Stomach (tissue), 9 donors: ENCODE measurements around the gene CD300H. TPM values are rescaled to one million over a fixed set of nuclear protein-coding genes. Genes with fewer than 3 reads are reported as not detected.

Experiments
- DNase-seq, 2 donors: peaks; one replicate each; pipeline versions ENCODE4 v3.0.0 to v3.0.0-alpha.2; 2013 to 2019
- H3K27ac ChIP-seq, 5 donors: fragments of 200-600 bp in 4 of 5; sonication (generic) in 4 of 5; one replicate each; pipeline ENCODE4 v1.5.1; 2013 to 2019; ENCODE audit warnings: mild to moderate bottlenecking in 1 of 5, moderate library complexity in 1 of 5
- H3K27me3 ChIP-seq, 3 donors: fragments of 200-600 bp; sonication (generic); one replicate each; pipeline ENCODE4 v1.5.1; 2017 to 2019; ENCODE audit warnings: mixed run types in 1 of 3
- H3K36me3 ChIP-seq, 4 donors: fragments of 200-600 bp; sonication (generic); 1 replicate in 3 of 4; 2 replicates in 1 of 4; pipeline ENCODE4 v1.5.1; 2016 to 2019
- H3K4me1 ChIP-seq, 4 donors: fragments of 200-600 bp; sonication (generic); one replicate each; pipeline ENCODE4 v1.5.1; 2016 to 2019
- H3K4me3 ChIP-seq, 4 donors: fragments of 200-600 bp; sonication (generic) in 3 of 4; one replicate each; pipeline ENCODE4 v1.5.1; 2016 to 2019; ENCODE audit warnings: mild to moderate bottlenecking in 1 of 4
- H3K9me3 ChIP-seq, 4 donors: fragments of 200-600 bp; sonication (generic); one replicate each; pipeline ENCODE4 v1.5.1; 2016 to 2019
- EP300 ChIP-seq: sonication (generic); formaldehyde crosslinking; IDR thresholded peaks from one replicate; pipeline ENCODE4 v1.6.1; 2017; ENCODE audit warnings: antibody characterized with exemption
- POLR2A ChIP-seq, 4 donors: fragments of 450-650 bp; IDR thresholded peaks; one replicate each; pipeline ENCODE4 v1.6.1; 2016; ENCODE audit warnings: antibody characterized with exemption in 4 of 4, control low read depth in 2 of 4, mild to moderate bottlenecking in 1 of 4, moderate library complexity in 1 of 4
- POLR2AphosphoS5 ChIP-seq, 3 donors: sonication (generic); formaldehyde crosslinking; IDR thresholded peaks; one replicate each; pipeline ENCODE4 v1.6.1; 2016; ENCODE audit warnings: antibody characterized with exemption in 3 of 3
- WGBS, 5 donors: extraction: QIAGEN DNeasy Blood & Tissue Kit in 3 of 5; methylation state at CpG; one replicate each; pipeline versions ENCODE4 v1.1.5 to v1.1.7; 2013 to 2018; 5-methylcytosine and 5-hydroxymethylcytosine counted together
- intact Hi-C: fragments of 100-400 bp; cut with DNase I; formaldehyde crosslinking; loops from one replicate; pipeline ENCODE4 v1.15.1; 2023; ENCODE audit warnings: low total_unique reads
- polyA plus RNA-seq, 3 donors: library from polyadenylated mRNA; stranded (reverse); fragments of 200-250 nt; gene quantifications; one replicate each; pipeline ENCODE4 v1.2.3, GENCODE V29; 2013
- total RNA-seq, 5 donors: library from RNA; depleted of rRNA; stranded (reverse); fragments of >200 nt; gene quantifications; one replicate each; pipeline versions ENCODE4 v1.1.0 to v1.2.3, GENCODE V29; 2014 to 2016
- TF ChIP-seq, protein P1 (sequence below), 7 experiments: fragments of 450-650 bp in 4 of 7; fragments of 200-600 bp in 3 of 7; sonication (generic) in 3 of 7; IDR thresholded peaks; one replicate each; pipeline ENCODE4 v1.5.1; 2016 to 2019; ENCODE audit warnings: antibody characterized with exemption in 7 of 7, control low read depth in 2 of 7, mild to moderate bottlenecking in 1 of 7
- donor health status: healthy with polysubstance abuse.
- donor health status: Bipolar disorder and iron deficiency.
- donor health status: healthy.

Gene CD300H
- total and polyA plus RNA-seq, 8 donors, result not detected

DNA sequence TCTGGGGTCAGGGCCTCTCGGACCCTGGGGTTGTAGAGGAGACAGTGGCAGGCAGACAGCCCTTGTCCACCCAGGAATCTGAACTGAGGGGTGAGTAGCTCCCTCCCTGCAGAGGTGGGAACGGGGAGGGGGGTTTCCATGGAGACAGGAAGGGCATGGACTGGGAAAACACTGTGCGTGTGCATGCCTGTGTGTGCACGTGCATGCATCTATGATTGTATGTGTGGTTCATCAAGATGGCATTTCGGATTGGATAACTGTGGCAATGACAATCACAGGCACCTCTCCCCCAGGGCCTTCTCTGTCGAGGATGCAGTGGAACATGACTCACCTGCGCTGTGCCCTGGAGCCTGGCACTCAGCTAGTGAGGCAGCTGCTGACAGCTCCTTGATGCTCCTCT is 15.3 kb downstream of the CD300H start:
- peak in 1 of 2 donors; percentile 20 for DNase-seq
- intact Hi-C loops, result no loop called here
- no peak overlapping the region for H3K4me3 ChIP-seq
- peaks cover 0 to 28% (median 0%) of the 10 kb centered on the region in 3 donors for H3K27me3 ChIP-seq
- H3K27ac ChIP-seq, result no peak overlapping the region
- H3K4me1 ChIP-seq, result no peaks in the 10 kb centered on the region
- no peak for TF ChIP-seq POLR2A (IDR thresholded peaks at IDR 0.05)
- 35 to 56% (median 45%) methylated on average over 7 of the region's 7 CpGs for WGBS, 5 donors
- no peaks in the 10 kb centered on the region for H3K36me3 ChIP-seq
- no peaks in the 10 kb centered on the region for H3K9me3 ChIP-seq

DNA sequence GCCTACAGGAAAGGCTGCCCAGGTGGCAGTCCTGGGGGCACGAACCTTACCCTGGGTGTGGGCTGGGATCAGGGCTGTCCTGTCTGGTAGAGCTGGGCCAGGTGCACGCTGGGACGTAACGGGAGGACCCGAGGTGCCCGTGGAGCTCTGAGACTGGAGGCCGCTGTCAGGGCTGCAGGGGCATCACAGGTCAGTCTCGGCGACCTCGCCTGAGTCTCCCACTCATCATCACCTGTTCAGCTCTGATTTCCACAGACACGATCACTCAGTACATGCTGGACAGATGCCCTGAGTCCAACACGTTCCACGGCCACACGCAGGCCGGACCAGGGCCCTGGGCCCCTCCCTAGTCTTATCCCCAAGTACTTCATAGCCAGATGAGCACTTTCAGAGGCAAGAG is 16.7 kb downstream of the CD300H start:
- DNase-seq, result no peak
- no peaks in the 10 kb centered on the region for H3K4me1 ChIP-seq
- H3K4me3 ChIP-seq, result no peak overlapping the region
- peaks cover 0 to 28% (median 0%) of the 10 kb centered on the region in 3 donors for H3K27me3 ChIP-seq
- H3K9me3 ChIP-seq, result no peaks in the 10 kb centered on the region
- H3K27ac ChIP-seq, result no peak overlapping the region
- WGBS, 5 donors, result 74 to 87% (median 81%) methylated on average over 14 to 15 of the region's 15 CpGs
- TF ChIP-seq EP300 (no peak), POLR2AphosphoS5 (IDR thresholded peaks at IDR 0.05) (no peak), POLR2A (IDR thresholded peaks at IDR 0.05) (no peak)
- TF ChIP-seq, protein P1, sequence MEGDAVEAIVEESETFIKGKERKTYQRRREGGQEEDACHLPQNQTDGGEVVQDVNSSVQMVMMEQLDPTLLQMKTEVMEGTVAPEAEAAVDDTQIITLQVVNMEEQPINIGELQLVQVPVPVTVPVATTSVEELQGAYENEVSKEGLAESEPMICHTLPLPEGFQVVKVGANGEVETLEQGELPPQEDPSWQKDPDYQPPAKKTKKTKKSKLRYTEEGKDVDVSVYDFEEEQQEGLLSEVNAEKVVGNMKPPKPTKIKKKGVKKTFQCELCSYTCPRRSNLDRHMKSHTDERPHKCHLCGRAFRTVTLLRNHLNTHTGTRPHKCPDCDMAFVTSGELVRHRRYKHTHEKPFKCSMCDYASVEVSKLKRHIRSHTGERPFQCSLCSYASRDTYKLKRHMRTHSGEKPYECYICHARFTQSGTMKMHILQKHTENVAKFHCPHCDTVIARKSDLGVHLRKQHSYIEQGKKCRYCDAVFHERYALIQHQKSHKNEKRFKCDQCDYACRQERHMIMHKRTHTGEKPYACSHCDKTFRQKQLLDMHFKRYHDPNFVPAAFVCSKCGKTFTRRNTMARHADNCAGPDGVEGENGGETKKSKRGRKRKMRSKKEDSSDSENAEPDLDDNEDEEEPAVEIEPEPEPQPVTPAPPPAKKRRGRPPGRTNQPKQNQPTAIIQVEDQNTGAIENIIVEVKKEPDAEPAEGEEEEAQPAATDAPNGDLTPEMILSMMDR (IDR thresholded peaks at IDR 0.05), result no peak
- intact Hi-C loops, result no loop called here
- no peaks in the 10 kb centered on the region for H3K36me3 ChIP-seq

DNA sequence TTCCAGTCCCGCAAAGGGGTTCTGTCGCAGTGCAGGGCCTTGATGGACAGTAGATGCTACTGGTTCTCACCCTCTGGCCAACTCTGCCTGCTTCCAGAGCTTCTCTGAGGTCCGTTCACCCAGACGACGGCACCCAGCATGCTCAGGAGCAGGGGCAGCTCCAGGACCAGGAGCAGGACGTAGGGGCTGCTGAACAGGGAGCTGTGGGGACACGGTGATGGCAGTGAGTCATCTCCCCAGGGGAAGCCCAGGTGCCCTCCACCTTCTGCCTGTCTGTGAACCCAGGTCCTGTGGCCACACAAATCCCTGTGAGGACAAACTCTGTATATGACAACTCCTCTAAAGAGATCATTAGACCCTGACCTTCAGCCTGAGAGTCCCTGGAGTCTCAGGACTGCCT is 18.0 kb downstream of the CD300H start:
- H3K4me1 ChIP-seq, result no peaks in the 10 kb centered on the region
- intact Hi-C loops, result no loop called here
- no peaks in the 10 kb centered on the region for H3K9me3 ChIP-seq
- H3K27me3 ChIP-seq, result peaks cover 0 to 28% (median 0%) of the 10 kb centered on the region in 3 donors
- H3K36me3 ChIP-seq, result no peaks in the 10 kb centered on the region
- DNase-seq, result no peak
- no peak overlapping the region for H3K4me3 ChIP-seq
- no peak overlapping the region for H3K27ac ChIP-seq
- 69 to 87% (median 80%) methylated on average over 2 to 7 of the region's 7 CpGs for WGBS, 5 donors
- TF ChIP-seq POLR2A (IDR thresholded peaks at IDR 0.05), result no peak
- TF ChIP-seq, protein P1 (IDR thresholded peaks at IDR 0.05), result no peak
- TF ChIP-seq EP300, result no peak
- TF ChIP-seq POLR2AphosphoS5 (IDR thresholded peaks at IDR 0.05), result no peak

DNA sequence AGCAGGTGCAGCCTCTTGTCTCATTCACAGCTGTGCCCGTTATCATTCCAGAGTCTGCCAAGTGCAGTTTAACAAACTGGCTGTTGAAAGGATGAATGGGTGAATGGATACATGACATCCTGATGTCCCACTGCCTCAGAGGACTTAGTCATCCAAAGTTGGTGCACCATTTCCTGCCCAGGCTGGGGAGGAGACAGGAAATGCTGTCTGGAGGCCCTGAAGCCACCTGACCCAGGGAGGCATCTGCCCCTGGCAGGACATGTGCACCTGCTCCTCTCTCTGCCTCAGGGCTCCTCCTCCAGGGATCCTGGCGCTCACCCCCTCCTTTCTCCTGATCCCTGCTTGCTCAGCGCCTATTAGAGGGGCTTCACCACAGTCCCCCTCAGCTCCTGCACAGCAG is 19.6 kb downstream of the CD300H start:
- Histone ChIP-seq H3K4me1 (no peaks in the 10 kb centered on the region), H3K9me3 (no peaks in the 10 kb centered on the region), H3K27ac (no peak overlapping the region), H3K4me3 (no peak overlapping the region), H3K27me3 (peaks cover 0 to 28% (median 0%) of the 10 kb centered on the region in 3 donors), H3K36me3 (no peaks in the 10 kb centered on the region)
- intact Hi-C loops, result no loop called here
- WGBS, 5 donors, result 69 to 85% (median 79%) methylated on average over 3 of the region's 3 CpGs
- DNase-seq, result no peak
- TF ChIP-seq POLR2AphosphoS5 (IDR thresholded peaks at IDR 0.05) (no peak), POLR2A (IDR thresholded peaks at IDR 0.05) (no peak), EP300 (no peak)
- TF ChIP-seq, protein P1 (IDR thresholded peaks at IDR 0.05), result no peak

DNA sequence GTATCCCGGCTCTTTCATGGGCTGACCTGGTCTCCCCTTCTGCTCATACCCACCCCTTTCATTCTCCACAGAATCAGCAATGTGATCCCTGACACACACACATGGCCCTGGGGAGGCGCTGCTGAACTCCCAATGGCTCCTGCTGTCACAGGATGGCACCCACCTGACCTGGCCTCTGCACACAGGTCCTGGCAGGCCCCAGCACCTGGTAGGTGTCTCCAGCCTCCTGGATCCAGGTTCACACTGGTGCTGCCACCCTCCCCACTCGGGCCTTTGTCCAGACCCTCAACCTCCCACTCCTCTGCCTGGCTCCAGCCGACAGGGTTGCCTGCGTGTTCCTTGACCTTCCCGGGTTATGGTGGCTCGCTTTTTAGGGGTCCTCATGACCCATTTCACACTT is 20.0 kb downstream of the CD300H start:
- Histone ChIP-seq H3K4me1 (no peaks in the 10 kb centered on the region), H3K9me3 (no peaks in the 10 kb centered on the region), H3K36me3 (no peaks in the 10 kb centered on the region), H3K27ac (no peak overlapping the region), H3K4me3 (no peak overlapping the region), H3K27me3 (peaks cover 0 to 26% (median 0%) of the 10 kb centered on the region in 3 donors)
- TF ChIP-seq EP300 (no peak), POLR2AphosphoS5 (IDR thresholded peaks at IDR 0.05) (no peak), POLR2A (IDR thresholded peaks at IDR 0.05) (no peak)
- TF ChIP-seq, protein P1 (IDR thresholded peaks at IDR 0.05), result no peak
- intact Hi-C loops, result no loop called here
- no peak for DNase-seq
- WGBS, 5 donors, result 85 to 92% (median 90%) methylated on average over 7 of the region's 7 CpGs
